HG02943 (cell line): ENCODE results near the gene DMRTB1.

Experiments used
- ATAC-seq: cut with Tn5 transposase; IDR thresholded peaks from one replicate; pipeline ENCODE4 v1.9.1; 2021; ENCODE audit warnings: mild to moderate bottlenecking, low read depth, moderate library complexity; ENCODE audit not compliant: unreplicated experiment

The DMRTB1 gene

DNA sequence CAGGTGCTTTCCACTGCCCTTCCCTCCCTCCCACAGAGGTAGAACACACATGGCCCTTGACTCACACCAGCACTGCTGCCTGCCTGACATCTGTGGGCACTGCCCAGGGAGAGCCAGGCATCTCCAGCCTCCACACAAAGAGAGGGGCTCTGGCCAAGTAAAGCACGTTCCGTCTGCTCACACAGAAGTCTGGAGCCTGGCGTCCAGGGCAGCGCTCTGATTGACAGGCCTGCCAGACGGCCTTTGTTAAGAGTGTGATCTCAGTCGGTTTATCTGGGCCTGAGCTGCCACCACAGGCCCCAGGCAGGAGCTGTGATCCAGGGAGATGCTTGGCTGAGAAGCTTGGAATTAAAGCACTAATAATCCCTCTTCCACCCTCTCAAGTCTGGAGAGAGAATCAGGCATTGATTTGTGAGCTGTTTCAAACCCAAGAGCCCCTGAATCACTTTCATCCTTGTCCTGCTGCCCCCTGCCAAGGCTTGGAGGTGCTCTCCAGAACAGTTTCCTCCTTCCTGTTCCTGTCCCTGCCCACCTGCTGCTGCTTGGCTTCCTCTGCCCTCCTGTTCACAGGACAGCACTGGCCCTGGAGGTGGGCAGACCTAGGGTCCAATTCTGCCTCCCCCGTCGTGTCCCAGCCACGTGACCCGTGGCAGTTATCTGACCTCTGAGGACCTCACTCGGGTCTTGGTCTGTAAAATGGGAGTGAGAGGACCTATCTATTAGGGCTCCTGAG, 3.7 kb downstream of the DMRTB1 start:
- ATAC-seq = no peak

DNA sequence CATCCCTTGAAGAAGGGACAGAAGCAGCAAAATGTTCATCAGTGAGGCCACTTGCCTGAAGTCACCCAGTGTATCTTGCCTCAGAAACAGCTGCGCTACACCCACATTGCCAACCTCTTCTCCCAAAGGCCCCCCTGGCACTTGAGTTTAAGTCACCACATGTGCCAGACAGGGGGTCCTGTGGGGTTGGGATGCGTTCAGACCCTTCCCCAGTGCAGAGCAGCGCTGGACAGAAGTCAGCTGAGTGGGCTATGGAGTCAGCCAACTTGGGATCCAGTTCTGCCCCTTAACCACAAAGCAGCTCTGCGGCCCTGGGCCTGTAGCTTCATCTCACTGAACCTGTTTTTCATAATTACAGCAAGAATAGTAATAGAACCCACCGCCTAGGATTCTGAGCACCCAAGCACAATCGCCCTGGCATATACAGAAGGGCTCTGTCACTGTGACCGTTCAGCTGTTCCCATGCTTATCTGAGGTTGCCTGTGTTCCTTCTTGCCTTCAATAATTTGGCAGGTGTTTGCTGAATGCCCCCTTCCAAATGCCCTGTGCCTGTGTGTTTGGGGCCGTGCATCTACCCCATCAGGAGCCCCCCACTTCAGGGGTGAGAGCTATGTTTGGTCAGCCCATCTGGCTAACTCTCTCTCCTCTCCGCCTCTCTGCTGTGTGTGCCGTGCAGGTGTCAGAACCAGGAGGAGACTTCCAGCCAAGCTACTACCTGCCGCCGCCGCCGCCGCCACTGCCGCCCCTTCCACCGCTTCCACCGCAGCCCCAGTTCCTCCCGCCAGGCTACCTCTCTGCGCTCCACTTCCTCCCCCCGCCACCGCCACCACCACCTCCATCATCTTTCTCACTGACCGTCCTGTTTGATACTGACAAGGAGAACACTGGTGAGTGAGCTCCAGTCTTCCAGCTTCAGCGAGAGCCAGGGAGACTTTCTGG, 5.0 kb downstream of the DMRTB1 start:
- no peak for ATAC-seq

GRCh38 chr1:53465023-53465957, 6.1 kb downstream of the DMRTB1 start:
- no peak for ATAC-seq

- ATAC-seq = no peak
These were observed 8.2 kb downstream of the DMRTB1 start for GRCh38 chr1:53467391-53467790.

GRCh38 chr1:53468374-53468773, 9.2 kb downstream of the DMRTB1 start:
- no peak for ATAC-seq

GRCh38 chr1:53469373-53469772, 10.2 kb downstream of the DMRTB1 start:
- ATAC-seq = no peak

DNA sequence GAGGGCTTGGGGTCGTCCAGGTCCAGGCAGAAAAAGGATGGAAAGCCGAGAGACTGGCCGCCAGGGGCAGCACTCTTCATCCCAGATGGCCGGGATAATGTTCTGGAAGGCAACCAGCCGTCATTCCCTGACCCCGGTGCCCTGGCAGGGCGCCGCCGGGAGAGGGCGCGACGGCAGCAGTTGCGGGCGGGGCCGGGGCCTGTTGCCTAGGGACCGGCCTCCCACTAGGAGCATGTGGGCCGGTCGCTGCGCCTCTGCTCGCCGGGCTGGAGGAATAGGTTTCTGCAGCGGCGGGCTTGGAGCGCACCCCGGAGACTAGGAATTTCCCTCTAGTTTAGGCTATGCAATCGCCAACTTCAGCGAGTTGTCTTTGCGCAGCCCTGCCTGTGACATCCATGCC, 11.0 kb downstream of the DMRTB1 start:
- ATAC-seq = no peak

DNA sequence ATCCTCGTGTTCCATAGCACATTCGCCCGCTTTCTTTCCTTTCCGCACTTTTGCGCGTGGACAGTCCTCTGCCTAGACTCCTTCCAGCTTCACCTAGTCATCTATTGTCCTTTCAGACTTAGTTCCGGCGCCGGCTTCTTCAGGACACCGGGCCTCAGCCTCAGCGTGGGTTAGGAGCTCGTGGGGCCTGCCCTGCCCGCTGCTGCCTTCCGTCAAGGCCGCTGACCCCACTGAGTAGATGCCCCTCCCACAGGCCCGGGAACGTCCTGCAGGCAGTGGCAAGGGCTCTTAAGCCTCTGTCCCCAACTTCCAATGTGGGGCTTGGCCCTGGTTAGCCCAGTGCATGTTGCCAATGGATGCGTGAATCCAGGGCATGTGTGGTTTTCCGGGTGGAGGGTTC, 11.4 kb downstream of the DMRTB1 start:
- ATAC-seq = no peak

- no peak for ATAC-seq
These were observed 11.8 kb downstream of the DMRTB1 start for GRCh38 chr1:53471000-53471399.

DNA sequence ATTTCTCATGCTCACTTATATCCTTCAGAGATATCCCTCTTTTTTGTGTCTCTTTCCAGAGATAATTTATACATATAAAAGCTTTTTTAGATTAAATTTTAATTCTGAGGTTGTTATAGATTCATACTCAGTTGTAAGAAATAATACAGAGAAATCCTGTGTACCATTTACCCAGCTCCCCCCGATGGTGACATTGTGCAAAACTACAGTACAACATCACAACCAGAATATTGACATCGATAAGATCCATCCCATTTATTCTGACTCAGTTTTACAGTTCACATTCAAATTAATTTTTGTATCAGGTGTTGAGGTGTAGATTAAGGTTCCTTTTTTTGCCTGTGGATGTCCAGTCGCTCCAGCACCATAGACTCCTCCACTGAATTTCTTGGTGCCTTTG, 14.3 kb downstream of the DMRTB1 start:
- no peak for ATAC-seq

DNA sequence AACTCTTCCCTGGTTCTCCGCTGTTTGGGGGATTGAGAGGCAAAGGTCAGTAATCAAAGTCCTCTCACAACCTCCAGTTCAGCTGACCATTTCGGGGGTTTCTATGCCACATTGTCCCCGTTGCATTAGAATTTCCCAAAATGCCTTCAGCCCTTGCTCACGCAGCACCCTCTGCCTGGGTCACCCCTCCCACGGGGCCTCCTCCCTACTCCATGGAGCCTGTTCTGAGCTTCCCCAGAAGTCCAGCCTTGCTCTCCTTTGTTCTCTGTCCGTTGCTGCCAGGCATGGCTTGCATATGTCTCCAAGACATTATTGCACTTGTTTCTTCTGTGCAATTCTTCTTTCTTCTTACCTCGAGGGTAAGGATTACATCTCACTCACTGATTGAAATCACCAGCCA, 16.5 kb downstream of the DMRTB1 start:
- ATAC-seq = no peak

GRCh38 chr1:53476579-53476978, 17.4 kb downstream of the DMRTB1 start:
- ATAC-seq = no peak

GRCh38 chr1:53477651-53478501, 18.7 kb downstream of the DMRTB1 start:
- no peak for ATAC-seq

- ATAC-seq = no peak
These were observed 19.3 kb downstream of the DMRTB1 start for GRCh38 chr1:53478502-53478818.

DNA sequence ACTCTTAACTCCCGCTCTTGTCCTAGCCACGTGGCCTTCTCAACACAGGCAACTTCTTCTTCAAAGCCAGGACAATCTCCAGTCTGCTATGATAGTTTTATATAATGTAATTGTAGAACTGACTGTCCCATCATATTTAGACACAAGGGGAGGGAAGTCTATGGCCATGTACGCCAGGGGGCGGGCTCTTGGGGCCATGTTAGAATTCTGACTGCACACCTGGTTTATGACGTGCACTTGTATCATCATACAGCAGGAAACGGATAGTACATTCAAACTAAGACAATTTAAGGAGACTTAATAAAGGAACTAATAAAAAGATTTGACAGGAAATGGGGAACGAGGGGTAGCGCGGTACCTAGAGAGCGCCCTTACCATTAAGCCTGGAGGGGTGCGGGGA, 21.5 kb downstream of the DMRTB1 start:
- no peak for ATAC-seq

DNA sequence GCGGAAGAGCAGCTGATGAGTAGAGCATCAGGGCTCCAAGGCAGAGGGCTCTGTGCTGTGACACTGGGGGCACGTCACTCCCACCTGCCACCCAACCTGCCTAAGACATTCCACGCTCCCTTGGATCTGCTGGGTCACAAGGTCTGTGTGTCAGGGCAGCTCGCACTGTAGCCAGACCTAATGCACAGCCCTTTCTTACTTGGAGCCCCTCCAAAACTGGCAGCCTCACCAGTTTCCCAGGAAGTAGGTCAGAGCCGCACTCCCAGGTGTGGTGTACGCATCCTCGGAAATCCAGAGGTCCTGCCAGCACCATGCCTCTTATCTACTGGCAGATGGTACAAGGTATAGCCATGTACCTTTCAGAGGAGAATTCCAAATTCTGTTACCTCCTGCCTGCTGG, 22.3 kb downstream of the DMRTB1 start:
- no peak for ATAC-seq

GRCh38 chr1:53482441-53483153, 23.4 kb downstream of the DMRTB1 start:
- ATAC-seq = no peak

- no peak for ATAC-seq
These were observed 24.0 kb downstream of the DMRTB1 start for GRCh38 chr1:53483170-53483569.

GRCh38 chr1:53483656-53484055, 24.5 kb downstream of the DMRTB1 start:
- no peak for ATAC-seq
